Vagina (tissue), 2 donors: Measurements from ENCODE around the gene FAM32A.

Experiments used
- POLR2A ChIP-seq, 2 donors: fragments of 450-650 bp; IDR thresholded peaks; one replicate each; pipeline ENCODE4 v1.6.1; 2017; ENCODE audit warnings: antibody characterized with exemption in 2 of 2, mild to moderate bottlenecking in 2 of 2, moderate library complexity in 2 of 2
- TF ChIP-seq, protein P1 (sequence below), 3 experiments: fragments of 450-650 bp in 2 of 3; fragments of 200-600 bp in 1 of 3; sonication (generic) in 1 of 3; IDR thresholded peaks; one replicate each; pipeline ENCODE4 v1.5.1; 2017 to 2019; ENCODE audit warnings: antibody characterized with exemption in 3 of 3, mild to moderate bottlenecking in 2 of 3, moderate library complexity in 2 of 3

DNA sequence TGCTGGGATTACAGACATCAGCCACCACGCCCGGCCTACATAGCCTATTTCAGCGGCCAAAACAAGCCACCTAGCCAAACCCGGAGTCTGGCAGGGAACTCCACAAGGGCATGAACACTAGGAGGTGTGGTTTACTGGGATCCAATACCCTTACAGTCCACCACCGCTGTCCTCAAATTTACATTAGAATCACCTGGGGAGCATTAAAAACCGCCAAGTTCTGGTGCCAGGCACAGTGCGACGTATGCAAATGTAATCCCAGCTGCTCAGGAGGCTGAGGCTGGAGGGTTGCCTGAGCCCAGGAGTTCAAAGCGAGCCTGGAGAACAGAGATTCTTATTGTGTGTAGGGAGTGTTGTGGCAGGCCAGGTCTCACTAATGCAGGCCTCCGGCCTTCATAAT is 8.3 kb downstream of the FAM32A start:
- no peak for TF ChIP-seq POLR2A (IDR thresholded peaks at IDR 0.05)
- TF ChIP-seq, protein P1, sequence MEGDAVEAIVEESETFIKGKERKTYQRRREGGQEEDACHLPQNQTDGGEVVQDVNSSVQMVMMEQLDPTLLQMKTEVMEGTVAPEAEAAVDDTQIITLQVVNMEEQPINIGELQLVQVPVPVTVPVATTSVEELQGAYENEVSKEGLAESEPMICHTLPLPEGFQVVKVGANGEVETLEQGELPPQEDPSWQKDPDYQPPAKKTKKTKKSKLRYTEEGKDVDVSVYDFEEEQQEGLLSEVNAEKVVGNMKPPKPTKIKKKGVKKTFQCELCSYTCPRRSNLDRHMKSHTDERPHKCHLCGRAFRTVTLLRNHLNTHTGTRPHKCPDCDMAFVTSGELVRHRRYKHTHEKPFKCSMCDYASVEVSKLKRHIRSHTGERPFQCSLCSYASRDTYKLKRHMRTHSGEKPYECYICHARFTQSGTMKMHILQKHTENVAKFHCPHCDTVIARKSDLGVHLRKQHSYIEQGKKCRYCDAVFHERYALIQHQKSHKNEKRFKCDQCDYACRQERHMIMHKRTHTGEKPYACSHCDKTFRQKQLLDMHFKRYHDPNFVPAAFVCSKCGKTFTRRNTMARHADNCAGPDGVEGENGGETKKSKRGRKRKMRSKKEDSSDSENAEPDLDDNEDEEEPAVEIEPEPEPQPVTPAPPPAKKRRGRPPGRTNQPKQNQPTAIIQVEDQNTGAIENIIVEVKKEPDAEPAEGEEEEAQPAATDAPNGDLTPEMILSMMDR (IDR thresholded peaks at IDR 0.05), result no peak
